Middle frontal gyrus (tissue), 1 donor: Measurements from ENCODE around the gene ST3GAL3.

Experiments
- DNase-seq: peaks from one replicate; pipeline ENCODE4 v3.0.0-alpha.2; 2015; ENCODE audit warnings: low spot score; ENCODE audit errors: extremely low spot score

ST3GAL3 gene

GRCh38 chr1:43783671-43784205 is 76.4 kb downstream of the ST3GAL3 start:
- no peak for DNase-seq

GRCh38 chr1:43786201-43786958 is 79.0 kb downstream of the ST3GAL3 start:
- DNase-seq, result no peak

GRCh38 chr1:43786960-43787359 is 79.6 kb downstream of the ST3GAL3 start:
- DNase-seq, result no peak

- DNase-seq, result no peak
Observed at GRCh38 chr1:43789604-43790550, 82.5 kb downstream of the ST3GAL3 start.

GRCh38 chr1:43791243-43791642 is 83.9 kb downstream of the ST3GAL3 start:
- DNase-seq, result no peak

- peak; percentile 6 for DNase-seq
Observed at GRCh38 chr1:43796111-43796581, 88.8 kb downstream of the ST3GAL3 start.

- no peak for DNase-seq
Observed at GRCh38 chr1:43797891-43798290, 90.6 kb downstream of the ST3GAL3 start.

- no peak for DNase-seq
Observed at GRCh38 chr1:43799656-43800635, 92.6 kb downstream of the ST3GAL3 start.

- no peak for DNase-seq
Observed at GRCh38 chr1:43800771-43801170, 93.4 kb downstream of the ST3GAL3 start.

- no peak for DNase-seq
Observed at GRCh38 chr1:43801203-43801602, 93.9 kb downstream of the ST3GAL3 start.

GRCh38 chr1:43802356-43802980 is 95.1 kb downstream of the ST3GAL3 start:
- no peak for DNase-seq

- no peak for DNase-seq
Observed at GRCh38 chr1:43803105-43803504, 95.8 kb downstream of the ST3GAL3 start.

- DNase-seq, result no peak
Observed at GRCh38 chr1:43803646-43804045, 96.3 kb downstream of the ST3GAL3 start.

GRCh38 chr1:43804569-43804968 is 97.2 kb downstream of the ST3GAL3 start:
- DNase-seq, result no peak

- DNase-seq, result no peak
Observed at GRCh38 chr1:43805340-43805739, 98.0 kb downstream of the ST3GAL3 start.

GRCh38 chr1:43806183-43806582 is 98.8 kb downstream of the ST3GAL3 start:
- DNase-seq, result no peak

GRCh38 chr1:43809097-43809673 is 101.8 kb downstream of the ST3GAL3 start:
- DNase-seq, result no peak

- no peak for DNase-seq
Observed at GRCh38 chr1:43812579-43812978, 105.2 kb downstream of the ST3GAL3 start.

- no peak for DNase-seq
Observed at GRCh38 chr1:43814401-43814800, 107.1 kb downstream of the ST3GAL3 start.
